Spinal cord (tissue), 10 donors: Measurements from ENCODE around the gene TMEM33. TPM values are rescaled to one million over a fixed set of nuclear protein-coding genes. Genes with fewer than 3 reads are reported as not detected.
"Not testable (repeated sequence)": the region's sequence is repeated elsewhere in the genome, so short reads cannot be mapped to it uniquely, and the experiment has no call there.

Experiments
- DNase-seq, 6 donors: peaks; one replicate each; pipeline versions ENCODE4 v3.0.0 to v3.0.0-alpha.2; 2013 to 2015; ENCODE audit warnings: low spot score in 6 of 6, low read depth in 4 of 6
- H3K27ac ChIP-seq: one replicate; pipeline ENCODE4 v1.5.1; 2013; ENCODE audit warnings: low read depth, low read length, control low read depth
- H3K27me3 ChIP-seq: one replicate; pipeline ENCODE4 v1.6.1; 2013; ENCODE audit warnings: low read length; ENCODE audit not compliant: control insufficient read depth, insufficient read depth
- H3K36me3 ChIP-seq: one replicate; pipeline ENCODE4 v1.6.1; 2013; ENCODE audit warnings: low read length; ENCODE audit not compliant: control insufficient read depth, insufficient read depth
- H3K4me1 ChIP-seq: one replicate; pipeline ENCODE4 v1.6.1; 2013; ENCODE audit warnings: low read length; ENCODE audit not compliant: control insufficient read depth, insufficient read depth
- H3K4me3 ChIP-seq: one replicate; pipeline ENCODE4 v1.5.1; 2013; ENCODE audit warnings: low read depth, low read length, control low read depth
- H3K9me3 ChIP-seq: one replicate; pipeline ENCODE4 v1.6.1; 2013; ENCODE audit warnings: low read length; ENCODE audit not compliant: control insufficient read depth, insufficient read depth
- WGBS: methylation state at CpG from one replicate; pipeline ENCODE4 v1.1.5; 2013; ENCODE audit warnings: missing lambda C conversion rate; ENCODE audit not compliant: insufficient coverage; 5-methylcytosine and 5-hydroxymethylcytosine counted together
- polyA plus RNA-seq, 2 donors: library from polyadenylated mRNA; unstranded; fragments of 120-200 nt; gene quantifications; one replicate each; pipeline ENCODE4 v1.2.1, GENCODE V29; 2013; ENCODE audit not compliant: insufficient read length in 2 of 2
- total RNA-seq, 2 donors: library from RNA; depleted of rRNA in 1 of 2; stranded (reverse); fragments of 120-200 nt in 1 of 2; fragments of >200 nt in 1 of 2; gene quantifications; one replicate each; pipeline versions ENCODE4 v1.2.3 to v1.2.4, GENCODE V29; 2013 to 2014
- donor health status: healthy.

Gene TMEM33
- total and polyA plus RNA-seq, 4 donors: 31.3 to 74.9 (median 40.6) TPM

- not testable (repeated sequence) for H3K9me3 ChIP-seq, H3K4me3 ChIP-seq, H3K27ac ChIP-seq, H3K4me1 ChIP-seq, H3K27me3 ChIP-seq, H3K36me3 ChIP-seq, DNase-seq
- WGBS: 43% methylated on average over 1 of the region's 1 CpG
Measured at GRCh38 chr4:41909136-41909535, 26.1 kb upstream of the TMEM33 start.

DNA sequence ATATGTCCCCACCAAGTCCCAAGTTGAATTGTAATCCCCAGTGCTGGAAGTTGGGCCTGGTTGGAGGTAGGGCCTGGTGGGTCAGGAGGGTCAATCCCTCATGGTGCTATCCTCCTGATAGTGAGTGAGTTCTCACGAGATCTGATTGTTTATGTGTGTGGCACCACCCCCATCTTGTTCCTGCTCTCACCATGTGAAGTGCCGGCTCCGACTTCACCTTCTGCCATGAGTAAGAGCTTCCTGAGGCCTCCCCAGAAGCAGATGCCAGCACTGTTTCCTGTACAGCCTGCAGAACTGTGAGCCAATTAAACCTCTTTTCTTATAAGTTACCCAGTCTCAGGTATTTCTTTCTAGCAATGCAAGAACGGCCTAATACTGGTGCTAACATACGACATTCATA is 22.7 kb upstream of the TMEM33 start:
- H3K36me3 ChIP-seq: no peaks in the 10 kb centered on the region
- peaks cover 1% of the 10 kb centered on the region for H3K9me3 ChIP-seq
- no peak overlapping the region for H3K27ac ChIP-seq
- no peaks in the 10 kb centered on the region for H3K4me1 ChIP-seq
- H3K4me3 ChIP-seq: no peak overlapping the region
- H3K27me3 ChIP-seq: no peaks in the 10 kb centered on the region
- DNase-seq: no peak
- WGBS: 80% methylated on average over 2 of the region's 5 CpGs

DNA sequence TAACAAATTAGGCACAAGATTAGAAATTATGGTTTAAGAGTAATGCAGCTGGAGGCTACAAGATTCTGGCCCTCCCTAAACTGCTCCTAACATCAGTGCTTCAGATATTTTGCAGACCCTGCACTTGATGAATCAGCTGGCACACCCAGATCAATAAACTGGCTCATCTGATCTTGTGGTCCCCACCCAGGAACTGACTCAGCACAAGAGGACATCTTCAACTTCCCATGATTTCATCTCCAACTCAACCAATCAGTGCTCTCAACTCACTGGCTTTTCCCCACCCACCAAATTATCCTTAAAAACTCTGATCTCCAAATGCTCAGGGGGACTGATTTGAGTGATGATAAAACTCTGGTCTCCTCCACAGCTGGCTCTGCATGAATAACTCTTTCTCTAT is 21.7 kb upstream of the TMEM33 start:
- H3K9me3 ChIP-seq: peaks cover 2% of the 10 kb centered on the region
- H3K4me3 ChIP-seq: no peak overlapping the region
- no peak for DNase-seq
- H3K27me3 ChIP-seq: no peaks in the 10 kb centered on the region
- H3K36me3 ChIP-seq: no peaks in the 10 kb centered on the region
- no peaks in the 10 kb centered on the region for H3K4me1 ChIP-seq
- H3K27ac ChIP-seq: no peak overlapping the region

GRCh38 chr4:41918278-41918677 is 17.0 kb upstream of the TMEM33 start:
- Histone ChIP-seq H3K27me3 (peaks cover 2% of the 10 kb centered on the region), H3K4me3 (no peak overlapping the region), H3K4me1 (no peaks in the 10 kb centered on the region), H3K36me3 (no peaks in the 10 kb centered on the region), H3K27ac (no peak overlapping the region), H3K9me3 (peaks cover 2% of the 10 kb centered on the region)
- WGBS: no CpG with 5 or more reads among the region's 2 CpGs
- no peak for DNase-seq

DNA sequence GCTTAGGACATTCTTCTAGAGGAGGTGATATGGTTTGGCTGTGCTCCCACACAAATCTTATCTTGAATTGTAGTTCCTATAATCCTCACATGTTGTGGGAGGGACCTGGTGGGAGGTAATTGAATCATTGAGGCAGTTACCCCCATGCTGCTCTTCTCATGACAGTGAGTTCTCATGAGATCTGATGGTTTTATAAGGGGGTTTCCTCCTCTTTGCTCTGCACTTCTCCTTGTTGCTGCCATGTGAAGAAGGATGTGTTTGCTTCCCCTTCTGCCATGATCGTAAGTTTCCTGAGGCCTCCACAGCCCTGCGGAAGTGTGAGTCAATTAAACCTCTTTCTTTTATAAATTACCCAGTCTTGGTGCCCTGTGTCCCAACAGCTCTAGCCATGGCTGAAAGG is 14.8 kb upstream of the TMEM33 start:
- not testable (repeated sequence) for H3K36me3 ChIP-seq

DNA sequence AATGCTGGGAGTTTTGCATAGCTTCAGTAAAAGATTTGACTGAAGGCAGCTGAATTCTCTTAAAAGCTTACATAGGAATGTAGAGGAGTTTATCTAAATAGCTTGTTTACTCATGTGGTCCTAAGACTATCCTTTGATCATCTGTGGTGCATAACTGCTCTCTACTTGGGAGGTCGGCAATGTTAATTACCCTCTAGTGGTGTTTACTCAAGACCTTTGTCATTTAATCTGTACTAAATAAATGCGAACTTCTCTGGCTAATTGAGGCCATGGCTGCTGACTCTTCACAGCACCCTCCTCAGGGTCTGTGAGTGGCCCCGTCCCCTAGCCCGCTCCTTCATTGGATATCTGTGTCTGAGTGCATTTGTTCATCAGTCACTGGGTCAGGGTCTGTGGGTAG is 13.8 kb upstream of the TMEM33 start:
- WGBS: 83% methylated on average over 2 of the region's 4 CpGs
- H3K4me3 ChIP-seq: no peak overlapping the region
- H3K9me3 ChIP-seq: peaks cover 2% of the 10 kb centered on the region
- peaks cover 2% of the 10 kb centered on the region for H3K27me3 ChIP-seq
- H3K36me3 ChIP-seq: no peaks in the 10 kb centered on the region
- DNase-seq: no peak
- H3K27ac ChIP-seq: no peak overlapping the region
- H3K4me1 ChIP-seq: no peaks in the 10 kb centered on the region

More for the DNA sequence above, 14.8 kb upstream of the TMEM33 start:
- not testable (repeated sequence) for H3K27me3 ChIP-seq, H3K4me1 ChIP-seq, H3K4me3 ChIP-seq, DNase-seq, H3K9me3 ChIP-seq, H3K27ac ChIP-seq
- no CpG with 5 or more reads among the region's 2 CpGs for WGBS

DNA sequence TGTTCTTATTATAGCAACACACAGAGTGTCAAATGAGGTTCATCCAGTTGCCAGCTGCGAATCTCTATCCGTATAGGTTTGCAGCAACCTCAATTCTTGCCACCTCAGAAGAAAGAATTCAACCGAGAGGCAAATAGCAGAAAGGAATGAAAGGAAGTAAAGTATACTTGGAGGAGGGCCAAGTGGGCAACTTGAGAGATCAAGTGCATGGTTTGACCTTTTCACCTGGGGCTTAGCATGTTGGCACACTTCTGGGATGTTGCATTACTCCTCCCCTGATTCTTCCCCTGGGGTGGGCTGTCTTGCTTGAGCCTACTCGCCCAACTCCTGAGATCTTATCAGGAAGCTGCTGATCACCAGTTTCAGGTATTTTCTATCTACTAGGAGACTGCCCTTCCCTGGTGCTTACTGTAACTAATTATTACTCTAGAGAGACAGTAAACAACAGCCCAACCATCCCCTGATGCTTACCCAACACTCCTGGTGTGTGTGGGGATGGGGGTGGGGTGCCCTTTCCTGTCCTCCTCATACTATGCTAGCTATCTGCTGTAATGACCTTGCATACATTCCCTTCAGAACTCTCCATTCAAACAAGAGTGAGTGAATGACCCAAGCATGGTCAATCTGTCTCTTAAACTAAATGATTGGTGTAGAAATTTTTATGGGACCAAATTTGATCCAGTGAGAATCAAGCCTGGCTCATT is 7.3 kb upstream of the TMEM33 start:
- no CpG with 5 or more reads among the region's 4 CpGs for WGBS
- DNase-seq: no peak
- Histone ChIP-seq H3K36me3 (no peaks in the 10 kb centered on the region), H3K4me1 (no peaks in the 10 kb centered on the region), H3K27ac (no peak overlapping the region), H3K4me3 (no peak overlapping the region), H3K9me3 (no peaks in the 10 kb centered on the region), H3K27me3 (peaks cover 13% of the 10 kb centered on the region)

- no peak for DNase-seq
- H3K4me1 ChIP-seq: no peaks in the 10 kb centered on the region
- no peaks in the 10 kb centered on the region for H3K9me3 ChIP-seq
- no peaks in the 10 kb centered on the region for H3K36me3 ChIP-seq
- no peak overlapping the region for H3K27ac ChIP-seq
- WGBS: 70% methylated on average over 4 of the region's 7 CpGs
- H3K4me3 ChIP-seq: no peak overlapping the region
- H3K27me3 ChIP-seq: peaks cover 10% of the 10 kb centered on the region
Measured at GRCh38 chr4:41930139-41930831, 4.9 kb upstream of the TMEM33 start.

- 85% methylated on average over 3 of the region's 3 CpGs for WGBS
- no peak overlapping the region for H3K27ac ChIP-seq
- no peak for DNase-seq
- H3K4me1 ChIP-seq: peaks cover 7% of the 10 kb centered on the region
- H3K36me3 ChIP-seq: peaks cover 2% of the 10 kb centered on the region
- no peak overlapping the region for H3K4me3 ChIP-seq
- no peaks in the 10 kb centered on the region for H3K9me3 ChIP-seq
- H3K27me3 ChIP-seq: peaks cover 10% of the 10 kb centered on the region
Measured at GRCh38 chr4:41932988-41933387, 2.2 kb upstream of the TMEM33 start.

DNA sequence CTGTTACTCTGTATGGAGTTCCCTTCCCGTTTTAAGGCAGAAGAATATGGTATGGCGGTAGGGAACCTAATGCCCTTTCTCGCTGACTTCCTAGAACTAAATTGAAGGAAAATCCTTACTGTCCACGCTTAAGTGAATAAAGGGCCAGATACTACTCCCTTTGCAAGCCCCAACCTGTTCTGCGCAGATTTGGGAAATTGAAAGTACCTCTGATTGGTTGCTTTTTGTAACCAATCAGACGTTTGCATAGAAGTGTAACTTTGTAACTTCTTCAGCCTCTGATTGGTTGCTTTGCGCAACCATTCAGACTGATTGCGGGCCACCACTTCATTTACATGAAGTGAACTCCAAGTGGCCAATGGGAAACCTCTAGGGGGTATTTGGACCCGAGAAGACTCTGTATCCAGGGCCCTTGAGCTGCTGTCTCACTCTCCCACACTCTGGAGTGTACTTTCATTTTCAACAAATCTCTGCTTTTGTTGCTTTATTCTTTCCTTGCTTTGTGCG is 1.2 kb upstream of the TMEM33 start:
- H3K4me1 ChIP-seq: peaks cover 7% of the 10 kb centered on the region
- DNase-seq: no peak
- H3K27ac ChIP-seq: no peak overlapping the region
- H3K9me3 ChIP-seq: no peaks in the 10 kb centered on the region
- H3K4me3 ChIP-seq: no peak overlapping the region
- peaks cover 2% of the 10 kb centered on the region for H3K36me3 ChIP-seq
- 97% methylated on average over 9 of the region's 10 CpGs for WGBS
- peaks cover 10% of the 10 kb centered on the region for H3K27me3 ChIP-seq
